Medulla oblongata (tissue), 1 donor: ENCODE results near the gene NCF4.

ENCODE experiments used
- DNase-seq: peaks from one replicate; pipeline ENCODE4 v3.0.0-alpha.2; 2015; ENCODE audit errors: extremely low spot score

NCF4 gene

GRCh38 chr22:36894266-36894665 is 33.5 kb downstream of the NCF4 start:
- no peak for DNase-seq

- no peak for DNase-seq
These were observed 36.8 kb downstream of the NCF4 start for GRCh38 chr22:36897611-36898010.

GRCh38 chr22:36898690-36899089 is 37.9 kb downstream of the NCF4 start:
- DNase-seq: no peak

DNA sequence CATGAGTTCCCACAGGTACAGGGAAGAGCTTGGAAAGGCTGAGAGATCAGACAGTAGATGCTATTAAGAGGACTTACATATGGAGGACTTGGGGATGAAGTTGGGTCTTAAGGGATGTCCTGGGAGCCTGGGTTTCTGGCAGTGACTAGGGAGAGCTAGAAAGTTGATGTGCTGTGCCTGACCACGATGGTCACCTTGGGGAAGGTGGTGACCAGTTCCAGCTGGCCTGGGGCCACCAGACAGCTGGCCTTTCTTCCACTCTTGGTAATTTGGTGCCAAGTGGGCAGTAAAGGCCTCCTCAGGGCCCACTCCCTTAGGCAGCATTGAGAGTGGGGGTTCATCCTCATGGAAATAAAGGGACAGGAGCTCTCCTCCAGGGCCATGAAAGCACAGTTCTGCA is 38.7 kb downstream of the NCF4 start:
- no peak for DNase-seq

DNA sequence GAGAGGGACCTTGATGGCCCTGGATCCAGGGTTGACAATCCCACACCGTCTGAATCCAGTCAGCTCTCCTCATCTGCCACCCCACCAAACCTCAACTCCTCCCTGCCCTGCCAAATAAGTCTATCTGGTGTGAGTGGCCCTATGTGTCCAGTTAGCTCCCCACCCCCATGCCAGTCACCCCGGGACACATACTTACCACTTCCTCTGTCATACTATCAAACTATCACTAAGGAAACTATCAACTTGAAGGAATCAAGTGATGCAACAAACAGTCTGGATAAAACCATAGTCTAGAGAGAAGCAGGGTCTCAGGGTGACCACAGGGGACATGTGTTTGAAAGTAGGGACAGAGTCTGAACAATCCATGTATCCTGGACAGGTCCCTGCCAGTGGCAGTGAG is 39.4 kb downstream of the NCF4 start:
- no peak for DNase-seq

DNA sequence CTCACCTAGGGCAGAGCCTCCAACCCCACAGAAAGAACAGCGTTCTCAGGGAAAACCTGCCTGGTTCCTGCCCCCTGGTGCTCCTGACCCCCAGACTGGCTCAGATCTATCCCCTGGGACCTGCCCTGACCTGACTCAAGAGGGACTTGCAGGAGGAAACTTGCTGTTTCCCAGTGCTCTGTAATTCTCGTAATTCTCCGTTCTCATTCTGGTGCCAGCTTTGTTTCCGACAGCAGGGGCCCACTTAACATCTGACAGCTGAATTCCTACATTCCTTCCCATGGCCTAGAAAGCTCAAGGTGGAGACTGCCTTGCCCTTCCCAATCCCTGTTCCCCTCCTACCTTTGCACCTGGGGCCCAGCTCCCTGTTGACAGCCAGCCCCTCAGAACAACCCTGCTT is 40.1 kb downstream of the NCF4 start:
- DNase-seq: no peak

DNA sequence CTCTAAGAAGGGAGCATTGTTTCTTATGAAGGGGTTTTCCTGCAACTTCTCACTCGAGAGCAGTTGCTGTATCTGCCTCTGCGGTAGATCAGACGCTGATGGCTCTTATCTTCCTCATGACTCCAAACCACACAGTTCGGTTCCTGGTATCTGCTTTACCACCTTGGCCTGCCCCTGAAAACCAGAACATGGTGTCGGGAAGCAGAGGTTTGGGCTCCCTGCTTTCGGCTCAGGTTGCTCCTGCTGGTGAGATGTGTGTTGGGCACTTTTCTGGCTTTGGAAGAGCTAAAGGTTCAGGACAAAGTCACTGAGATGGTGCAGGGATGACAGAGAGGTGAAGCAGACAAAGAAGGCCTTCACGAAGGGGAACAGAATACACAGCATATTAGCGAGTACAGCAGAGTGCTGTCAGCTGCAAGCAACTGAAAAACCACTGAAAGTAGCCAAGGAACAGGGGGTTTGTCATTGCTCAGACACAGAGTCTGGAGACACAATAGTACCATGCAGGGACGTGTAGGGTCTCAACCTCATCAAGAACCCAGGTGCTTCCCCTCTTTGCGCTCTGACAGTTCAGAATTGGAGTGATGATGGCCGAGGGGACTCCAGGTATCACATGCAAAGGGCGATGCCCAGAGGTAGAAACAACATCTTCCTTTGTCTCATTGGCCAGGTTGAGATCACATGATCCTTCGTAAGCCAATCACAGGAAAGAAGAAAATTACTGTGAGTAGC is 40.8 kb downstream of the NCF4 start:
- no peak for DNase-seq

DNA sequence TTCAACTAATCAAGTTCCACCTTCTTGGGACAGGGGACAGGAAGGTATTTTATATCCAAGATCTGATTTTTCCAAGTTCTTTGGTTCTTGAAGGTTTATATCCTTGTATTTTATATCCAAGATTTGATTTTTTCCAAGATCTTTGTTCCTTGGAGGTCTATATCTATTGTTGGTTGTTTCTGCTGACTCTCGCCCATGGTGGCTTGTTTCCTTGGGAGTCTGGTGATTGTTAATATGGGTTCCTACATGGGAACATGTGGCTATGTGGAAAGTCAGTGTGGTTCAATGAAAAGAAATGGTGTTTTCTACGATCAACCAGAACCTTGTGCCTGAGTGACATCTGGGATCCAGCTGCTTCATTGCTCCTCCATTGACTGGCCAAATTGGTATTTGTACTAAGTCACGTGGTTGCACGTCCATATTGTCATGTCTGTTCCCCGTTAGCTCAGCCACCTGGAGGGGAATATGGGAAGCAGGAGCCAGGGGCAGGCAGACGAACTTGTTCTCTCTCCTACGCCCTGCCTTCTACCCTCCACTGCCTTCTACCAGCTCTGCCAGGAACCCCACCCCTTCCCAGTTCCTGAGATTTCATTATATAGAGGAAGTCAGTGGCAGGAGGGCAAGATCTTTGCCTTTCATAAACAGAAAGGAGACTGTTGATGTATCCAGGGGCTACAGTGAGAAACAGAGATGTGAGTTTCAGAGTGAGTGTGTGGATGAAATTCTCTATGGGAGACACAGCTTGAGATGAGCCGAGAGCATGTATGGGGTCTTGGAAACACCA is 41.5 kb downstream of the NCF4 start:
- no peak for DNase-seq

- no peak for DNase-seq
These were observed 43.6 kb downstream of the NCF4 start for GRCh38 chr22:36904260-36904880.

DNA sequence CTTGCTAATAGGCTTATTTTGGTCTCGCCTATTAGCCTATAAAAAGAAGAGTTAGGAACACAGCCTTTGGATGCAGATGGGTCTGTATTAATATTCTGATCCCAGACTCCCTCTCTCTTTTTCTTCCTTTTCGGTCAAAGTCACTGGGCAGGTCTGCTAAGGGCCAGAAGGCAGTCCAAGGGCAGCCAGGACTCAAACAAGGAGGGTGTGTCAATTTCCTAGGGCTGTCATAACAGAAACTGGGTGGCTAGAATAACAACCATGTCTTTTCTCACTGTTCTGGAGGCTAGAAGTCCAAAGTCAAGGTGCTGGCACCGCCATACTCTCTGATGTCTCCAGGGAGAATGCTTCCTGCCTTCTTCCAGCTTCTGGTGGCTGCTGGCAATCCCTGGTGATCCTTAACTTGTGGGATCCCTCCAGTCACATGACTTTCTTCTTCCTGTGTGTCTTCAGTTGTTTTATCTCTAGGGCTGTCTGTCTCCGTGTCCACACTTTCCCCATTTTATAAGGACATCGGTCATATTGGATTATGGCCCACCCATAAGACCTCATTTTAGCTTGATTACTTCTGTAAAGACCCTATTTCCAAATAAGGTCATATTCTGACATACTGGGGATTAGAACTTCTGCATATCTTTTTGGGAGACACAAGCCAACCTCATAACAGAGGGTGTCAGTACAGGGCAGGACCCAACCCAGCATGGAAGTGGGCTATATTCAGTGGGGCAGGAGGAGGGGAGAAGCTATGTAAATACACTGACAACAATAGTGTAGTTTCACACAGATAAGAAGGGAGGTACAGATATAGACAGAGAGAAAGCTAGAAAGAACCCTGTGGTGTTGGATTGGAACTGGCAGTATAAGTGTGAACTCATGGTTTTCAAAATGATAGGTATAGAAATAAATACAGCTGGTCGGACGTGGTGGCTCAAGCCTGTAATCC is 46.7 kb downstream of the NCF4 start:
- DNase-seq: no peak

GRCh38 chr22:36910461-36910860 is 49.7 kb downstream of the NCF4 start:
- no peak for DNase-seq

GRCh38 chr22:36911887-36912661 is 51.3 kb downstream of the NCF4 start:
- no peak for DNase-seq

DNA sequence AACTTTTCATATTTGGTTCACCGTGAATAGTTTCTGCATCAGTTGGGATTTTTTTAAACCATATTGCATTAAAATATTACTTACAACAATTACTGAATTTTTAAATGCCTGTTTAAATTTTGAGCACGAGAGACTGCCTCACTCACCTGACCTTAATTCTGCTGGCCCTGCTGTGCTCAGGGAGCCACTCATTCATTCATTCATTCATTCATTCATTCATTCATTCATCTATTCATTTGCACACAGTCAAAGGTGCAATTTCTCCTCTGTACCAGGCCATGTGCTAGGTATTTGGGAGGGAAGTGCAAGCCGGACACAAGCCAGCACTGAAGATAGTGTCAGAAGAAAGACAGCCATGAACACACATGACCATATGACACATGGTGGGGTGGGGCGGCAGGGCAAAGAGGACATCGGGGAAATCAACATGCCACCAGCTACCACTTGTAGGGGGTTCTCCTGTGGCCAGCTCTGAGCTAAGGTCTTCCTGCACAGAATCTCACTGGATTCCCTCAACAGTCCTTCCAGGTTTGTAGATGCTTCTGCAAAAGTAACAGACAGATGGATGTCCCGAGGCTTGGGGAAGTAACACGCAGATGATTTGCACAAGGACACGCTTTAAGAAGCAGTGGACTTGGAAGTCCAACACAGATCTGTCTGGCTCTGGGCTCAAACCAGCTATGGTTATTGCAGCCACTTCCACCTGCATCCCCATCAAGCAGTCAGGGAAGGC is 52.1 kb downstream of the NCF4 start:
- no peak for DNase-seq

GRCh38 chr22:36913427-36914389 is 52.9 kb downstream of the NCF4 start, which contains the start of gene CSF2RB:
Gene CSF2RB, plus strand, starts transcription at chr22:36913628. Its CDS starts 8,580 bp downstream, at chr22:36922208.
- peak; percentile 78 for DNase-seq

GRCh38 chr22:36914390-36914752 is 53.6 kb downstream of the NCF4 start:
- no peak for DNase-seq

DNA sequence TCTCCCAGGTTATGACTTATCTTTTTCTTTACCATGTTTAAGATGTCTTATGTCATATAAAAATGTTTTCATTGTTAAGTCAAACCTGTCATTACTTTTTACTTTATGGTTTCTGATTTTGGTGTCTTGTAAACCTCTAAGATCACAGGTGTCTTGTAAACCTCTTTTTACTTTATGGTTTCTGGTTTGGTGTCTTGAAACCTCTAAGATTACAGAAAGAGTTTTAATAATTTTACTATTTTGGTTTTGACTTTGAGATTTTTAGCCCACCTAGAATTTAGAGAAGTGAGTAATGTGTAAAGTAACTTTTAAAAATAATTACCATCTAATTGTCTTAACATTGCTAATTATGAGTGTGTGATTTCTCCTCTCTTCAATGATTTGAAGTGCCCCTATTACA is 55.2 kb downstream of the NCF4 start:
- no peak for DNase-seq

DNA sequence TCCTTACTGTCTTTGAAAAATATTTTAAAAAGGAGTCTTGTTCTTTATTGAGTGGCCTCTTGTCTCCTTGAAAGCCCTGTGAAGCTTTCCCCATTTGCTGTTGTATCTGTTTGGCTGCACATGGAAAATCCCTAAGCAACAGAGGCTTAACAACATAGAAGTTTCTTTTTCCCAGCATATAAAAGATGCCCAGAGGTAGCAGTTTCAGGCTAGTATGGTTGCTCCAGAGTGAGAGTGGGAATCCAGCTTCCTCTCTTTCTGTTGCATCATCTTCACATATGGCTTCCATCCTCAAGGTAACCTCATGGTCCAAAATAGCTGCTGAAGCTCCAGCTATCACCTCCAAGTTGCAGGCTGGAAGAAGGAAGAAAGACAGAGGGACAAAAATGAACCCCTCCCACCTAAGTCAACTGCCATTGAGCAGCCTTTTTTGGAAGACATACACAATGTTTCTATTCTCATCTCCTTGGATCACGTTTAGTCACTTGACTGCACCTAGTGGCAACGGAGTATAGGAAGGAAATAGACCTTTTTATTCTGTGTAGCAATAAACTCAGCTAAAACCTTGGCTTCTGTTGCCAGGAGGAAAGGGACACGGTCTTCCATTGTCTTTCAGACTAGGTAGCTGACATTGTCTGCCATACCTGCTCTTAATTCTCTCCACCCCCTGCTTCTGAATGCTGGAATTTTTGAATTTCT is 57.9 kb downstream of the NCF4 start:
- DNase-seq: no peak

- DNase-seq: peak; percentile 13
These were observed 60.7 kb downstream of the NCF4 start for GRCh38 chr22:36921309-36922104.
